Vagina (tissue), 2 donors: ENCODE results near the gene PATJ.

Experiments used
- CTCF ChIP-seq, 3 experiments: fragments of 450-650 bp in 2 of 3; fragments of 200-600 bp in 1 of 3; sonication (generic) in 1 of 3; IDR thresholded peaks; one replicate each; pipeline ENCODE4 v1.5.1; 2017 to 2019; ENCODE audit warnings: antibody characterized with exemption in 3 of 3, mild to moderate bottlenecking in 2 of 3, moderate library complexity in 2 of 3
- POLR2A ChIP-seq, 2 donors: fragments of 450-650 bp; IDR thresholded peaks; one replicate each; pipeline ENCODE4 v1.6.1; 2017; ENCODE audit warnings: antibody characterized with exemption in 2 of 2, mild to moderate bottlenecking in 2 of 2, moderate library complexity in 2 of 2
- POLR2AphosphoS5 ChIP-seq, 2 donors: sonication (generic); formaldehyde crosslinking; IDR thresholded peaks; one replicate each; pipeline ENCODE4 v1.9.0; 2017; ENCODE audit warnings: antibody characterized with exemption in 2 of 2, mild to moderate bottlenecking in 2 of 2, low read depth in 1 of 2; ENCODE audit not compliant: insufficient read depth in 1 of 2

GRCh38 chr1:62097464-62097863, 355.2 kb downstream of the PATJ start:
- TF ChIP-seq CTCF (IDR thresholded peaks at IDR 0.05): no peak
- TF ChIP-seq POLR2AphosphoS5 (IDR thresholded peaks at IDR 0.05; ENCODE audit: insufficient read depth in 1 of 2, low read depth in 1 of 2): no peak
- no peak for TF ChIP-seq POLR2A (IDR thresholded peaks at IDR 0.05)
